PC-3 (cell line): Measurements from ENCODE around the gene GOPC. TPM values are rescaled to one million over a fixed set of nuclear protein-coding genes. Genes with fewer than 3 reads are reported as not detected.

ENCODE experiments used
- ATAC-seq: fragments of 200-7000 bp; cut with Tn5 transposase; 2 replicates; pipeline ENCODE4 v1.9.1; 2020; ENCODE audit warnings: mild to moderate bottlenecking, moderate library complexity
- BruUV-seq: library from RNA; stranded (reverse); fragments of 400-500 nt; replicated peaks from 2 replicates; lab custom pipeline; 2021; lab: Mats Ljungman, UMichigan
- CTCF ChIA-PET: fragments of 300-600 bp; sonication (Branson Sonifier 250); formaldehyde crosslinking; loops from one replicate; lab custom pipeline; 2022; ENCODE audit warnings: antibody characterized with exemption; lab: Charles Lee
- POLR2A ChIA-PET: fragments of 300-600 bp; sonication (Branson Sonifier 250); formaldehyde crosslinking; loops from one replicate; lab custom pipeline; 2022; ENCODE audit warnings: antibody characterized with exemption; ENCODE audit not compliant: unreplicated experiment; lab: Charles Lee
- DNase-seq: peaks from one replicate; pipeline ENCODE4 v3.0.0-alpha.2; 2015
- H2AFZ ChIP-seq: fragments of 300-600 bp; sonication (generic); 2 replicates; pipeline ENCODE4 v1.6.0; 2016; ENCODE audit warnings: antibody characterized with exemption, low read length
- H3F3A ChIP-seq: fragments of 300-600 bp; sonication (generic); one replicate; pipeline ENCODE4 v1.6.0; 2017; ENCODE audit warnings: antibody characterized with exemption, low read length, control low read depth, mild to moderate bottlenecking; ENCODE audit not compliant: unreplicated experiment
- H3K27ac ChIP-seq: fragments of 300-600 bp; sonication (generic); 2 replicates; pipeline ENCODE4 v1.5.1; 2016; ENCODE audit warnings: mild to moderate bottlenecking, low read length
- H3K27me3 ChIP-seq: fragments of 300-600 bp; sonication (generic); 2 replicates; pipeline ENCODE4 v1.6.1; 2016; ENCODE audit warnings: low read length, mixed read lengths
- H3K36me3 ChIP-seq: fragments of 300-600 bp; sonication (generic); 2 replicates; pipeline ENCODE4 v1.6.1; 2016; ENCODE audit warnings: low read depth, mixed run types, low read length, mixed read lengths
- H3K4me1 ChIP-seq: fragments of 300-600 bp; sonication (generic); 2 replicates; pipeline ENCODE4 v1.5.1; 2016; ENCODE audit warnings: low read length; ENCODE audit not compliant: insufficient read depth
- H3K4me2 ChIP-seq: fragments of 300-600 bp; sonication (generic); 2 replicates; pipeline ENCODE4 v1.6.0; 2016; ENCODE audit warnings: low read length
- H3K4me3 ChIP-seq: fragments of 300-600 bp; sonication (generic); 2 replicates; pipeline ENCODE4 v1.5.1; 2016; ENCODE audit warnings: mild to moderate bottlenecking, low read length, mixed read lengths
- H3K79me2 ChIP-seq: fragments of 300-600 bp; sonication (generic); 2 replicates; pipeline ENCODE4 v1.6.1; 2017; ENCODE audit warnings: low read length, mixed read lengths
- H3K9ac ChIP-seq: fragments of 300-600 bp; sonication (generic); 2 replicates; pipeline ENCODE4 v1.6.0; 2016; ENCODE audit warnings: mild to moderate bottlenecking, low read length
- H3K9me2 ChIP-seq: fragments of 300-600 bp; sonication (generic); replicated peaks from 2 replicates; pipeline ENCODE4 v1.6.1; 2016; ENCODE audit warnings: mixed run types, low read length, mixed read lengths
- H3K9me3 ChIP-seq: fragments of 300-600 bp; sonication (generic); 2 replicates; pipeline ENCODE4 v1.6.1; 2016; ENCODE audit warnings: low read length, mixed read lengths
- H4K20me1 ChIP-seq: fragments of 300-600 bp; sonication (generic); 2 replicates; pipeline ENCODE4 v1.6.1; 2016; ENCODE audit warnings: low read length, mixed read lengths
- EZH2 ChIP-seq: fragments of 300-600 bp; sonication (generic); IDR thresholded peaks from one replicate; pipeline ENCODE4 v1.6.1; 2017; ENCODE audit warnings: antibody characterized with exemption, mild to moderate bottlenecking, low read length; ENCODE audit not compliant: unreplicated experiment
- EZH2phosphoT487 ChIP-seq: fragments of 300-600 bp; sonication (generic); IDR thresholded peaks from 2 replicates; pipeline ENCODE4 v1.6.1; 2018; ENCODE audit warnings: mild to moderate bottlenecking, antibody characterized with exemption, low read length, borderline replicate concordance
- intact Hi-C: fragments of 100-400 bp; cut with micrococcal nuclease; formaldehyde crosslinking; loops from 2 replicates; pipeline ENCODE4 v1.9.0; 2023
- total RNA-seq: library from RNA; depleted of rRNA; stranded (reverse); fragments of >200 nt; gene quantifications from 2 replicates; pipeline ENCODE4 v1.2.3, GENCODE V29; 2014
- TF ChIP-seq, protein P1 (sequence below): fragments of 300-600 bp; sonication (generic); conservative IDR thresholded peaks from 2 replicates; pipeline ENCODE4 v1.5.1; 2017; ENCODE audit warnings: antibody characterized with exemption, low read depth, mild to moderate bottlenecking, low read length

GOPC gene
- total RNA-seq, 1 experiment from 2014 or later, result 15.8 TPM

DNA sequence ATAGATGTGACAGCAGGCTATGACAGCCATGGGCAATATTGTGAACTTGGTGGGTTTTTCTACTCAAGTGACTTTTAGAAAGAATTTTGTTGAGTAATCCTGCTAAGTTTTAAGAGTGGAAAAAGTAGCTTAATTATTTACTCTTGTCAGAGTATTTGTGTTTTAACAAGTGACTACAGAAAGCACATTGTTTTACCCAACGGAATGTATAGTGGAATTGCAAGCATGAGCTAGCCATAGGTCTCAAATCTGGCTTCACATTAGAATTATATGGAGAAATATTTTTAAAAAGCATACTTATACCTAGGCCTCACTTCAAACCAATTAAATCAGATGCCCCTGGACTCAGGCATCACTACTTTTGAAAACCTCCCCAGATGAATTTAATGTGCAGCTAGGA is 35.5 kb upstream of the GOPC start:
- no peaks in the 10 kb centered on the region for H3K4me1 ChIP-seq
- H4K20me1 ChIP-seq, result no peaks in the 10 kb centered on the region
- no peaks in the 10 kb centered on the region for H3K9me3 ChIP-seq
- no peak overlapping the region for H3K27ac ChIP-seq
- H2AFZ ChIP-seq, result no peak overlapping the region
- H3K4me2 ChIP-seq, result no peak overlapping the region
- intact Hi-C loops, result no loop called here
- ATAC-seq (no peak), DNase-seq (no peak)
- no peak overlapping the region for H3K9ac ChIP-seq
- POLR2A ChIA-PET, result no interaction called here
- no peaks in the 10 kb centered on the region for H3K79me2 ChIP-seq
- no peaks in the 10 kb centered on the region for H3K27me3 ChIP-seq
- CTCF ChIA-PET, result no interaction called here
- no peaks in the 10 kb centered on the region for H3K9me2 ChIP-seq
- H3F3A ChIP-seq, result no peaks in the 10 kb centered on the region
- BruUV-seq, result no TSS peak
- TF ChIP-seq, protein P1, sequence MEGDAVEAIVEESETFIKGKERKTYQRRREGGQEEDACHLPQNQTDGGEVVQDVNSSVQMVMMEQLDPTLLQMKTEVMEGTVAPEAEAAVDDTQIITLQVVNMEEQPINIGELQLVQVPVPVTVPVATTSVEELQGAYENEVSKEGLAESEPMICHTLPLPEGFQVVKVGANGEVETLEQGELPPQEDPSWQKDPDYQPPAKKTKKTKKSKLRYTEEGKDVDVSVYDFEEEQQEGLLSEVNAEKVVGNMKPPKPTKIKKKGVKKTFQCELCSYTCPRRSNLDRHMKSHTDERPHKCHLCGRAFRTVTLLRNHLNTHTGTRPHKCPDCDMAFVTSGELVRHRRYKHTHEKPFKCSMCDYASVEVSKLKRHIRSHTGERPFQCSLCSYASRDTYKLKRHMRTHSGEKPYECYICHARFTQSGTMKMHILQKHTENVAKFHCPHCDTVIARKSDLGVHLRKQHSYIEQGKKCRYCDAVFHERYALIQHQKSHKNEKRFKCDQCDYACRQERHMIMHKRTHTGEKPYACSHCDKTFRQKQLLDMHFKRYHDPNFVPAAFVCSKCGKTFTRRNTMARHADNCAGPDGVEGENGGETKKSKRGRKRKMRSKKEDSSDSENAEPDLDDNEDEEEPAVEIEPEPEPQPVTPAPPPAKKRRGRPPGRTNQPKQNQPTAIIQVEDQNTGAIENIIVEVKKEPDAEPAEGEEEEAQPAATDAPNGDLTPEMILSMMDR, result no peak
- TF ChIP-seq EZH2phosphoT487 (no peak), EZH2 (no peak)
- no peak overlapping the region for H3K4me3 ChIP-seq
- no peaks in the 10 kb centered on the region for H3K36me3 ChIP-seq

DNA sequence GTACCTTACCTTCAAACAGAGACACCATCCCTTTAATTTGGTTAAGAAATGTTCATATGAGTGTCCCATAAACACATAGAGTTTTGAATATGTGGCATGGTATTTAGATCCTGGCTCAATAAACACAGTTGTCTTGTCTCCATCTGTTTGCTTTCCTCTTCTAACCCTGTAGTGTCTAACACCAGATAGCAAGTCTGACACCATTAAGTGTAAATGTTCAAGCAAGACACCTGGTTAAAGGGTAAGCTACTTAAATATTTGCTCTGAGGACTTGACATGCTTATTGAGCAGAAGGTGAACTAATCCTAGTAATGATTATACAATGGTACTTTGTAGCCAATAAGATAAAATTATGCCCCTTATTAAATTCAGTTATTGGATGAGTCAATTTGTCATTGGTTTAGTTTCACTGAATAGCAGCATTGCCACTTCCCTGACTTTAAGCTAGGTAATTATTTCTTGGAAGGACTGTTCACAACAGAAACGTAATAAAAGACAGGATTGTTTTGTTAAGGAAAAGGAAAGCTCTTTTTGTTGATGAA is 26.9 kb upstream of the GOPC start:
- DNase-seq (no peak), ATAC-seq (no peak)
- Histone ChIP-seq H3K9ac (no peak overlapping the region), H3K4me1 (no peaks in the 10 kb centered on the region), H3K9me3 (no peaks in the 10 kb centered on the region; the same call in 1 of the 2 replicates), H2AFZ (no peak overlapping the region), H4K20me1 (no peaks in the 10 kb centered on the region), H3K9me2 (no peaks in the 10 kb centered on the region), H3K4me2 (no peak overlapping the region), H3K4me3 (no peak overlapping the region), H3K36me3 (no peaks in the 10 kb centered on the region; the same call in 1 of the 2 replicates), H3F3A (no peaks in the 10 kb centered on the region), H3K79me2 (no peaks in the 10 kb centered on the region), H3K27me3 (no peaks in the 10 kb centered on the region), H3K27ac (no peak overlapping the region)
- TF ChIP-seq, protein P1, result no peak
- TF ChIP-seq EZH2 (no peak), EZH2phosphoT487 (no peak)
- no TSS peak for BruUV-seq
- POLR2A ChIA-PET, result no interaction called here
- CTCF ChIA-PET, result no interaction called here
- intact Hi-C loops, result no loop called here

- no TSS peak for BruUV-seq
- Histone ChIP-seq H3K27me3 (no peaks in the 10 kb centered on the region), H3K36me3 (no peaks in the 10 kb centered on the region; the same call in 1 of the 2 replicates), H4K20me1 (no peaks in the 10 kb centered on the region), H3K4me3 (no peak overlapping the region), H3K4me2 (no peak overlapping the region), H3K9me3 (no peaks in the 10 kb centered on the region; the same call in 1 of the 2 replicates), H3K79me2 (no peaks in the 10 kb centered on the region), H3K27ac (no peak overlapping the region), H3K4me1 (no peaks in the 10 kb centered on the region), H2AFZ (no peak overlapping the region), H3F3A (no peaks in the 10 kb centered on the region), H3K9me2 (no peaks in the 10 kb centered on the region), H3K9ac (no peak overlapping the region)
- TF ChIP-seq, protein P1, result no peak
- TF ChIP-seq EZH2phosphoT487 (no peak), EZH2 (no peak)
- ATAC-seq (no peak), DNase-seq (no peak)
- intact Hi-C loops, result no loop called here
- CTCF ChIA-PET, result no interaction called here
- POLR2A ChIA-PET, result no interaction called here
These were observed 25.2 kb upstream of the GOPC start for GRCh38 chr6:117627533-117627932.
